Breast epithelium (tissue), 3 donors: ENCODE results near the gene OTOP2.

ENCODE experiments used
- POLR2A ChIP-seq: fragments of 450-650 bp; IDR thresholded peaks from one replicate; pipeline ENCODE4 v1.6.1; 2016; ENCODE audit warnings: antibody characterized with exemption, mild to moderate bottlenecking, moderate library complexity
- POLR2AphosphoS5 ChIP-seq, 3 donors: sonication (generic); formaldehyde crosslinking; IDR thresholded peaks; one replicate each; pipeline ENCODE4 v1.6.1; 2017; ENCODE audit warnings: antibody characterized with exemption in 3 of 3
- TF ChIP-seq, protein P1 (sequence below), 3 donors: fragments of 450-650 bp; IDR thresholded peaks; one replicate each; pipeline ENCODE4 v1.5.1; 2016 to 2017; ENCODE audit warnings: antibody characterized with exemption in 3 of 3, mild to moderate bottlenecking in 3 of 3, moderate library complexity in 3 of 3

DNA sequence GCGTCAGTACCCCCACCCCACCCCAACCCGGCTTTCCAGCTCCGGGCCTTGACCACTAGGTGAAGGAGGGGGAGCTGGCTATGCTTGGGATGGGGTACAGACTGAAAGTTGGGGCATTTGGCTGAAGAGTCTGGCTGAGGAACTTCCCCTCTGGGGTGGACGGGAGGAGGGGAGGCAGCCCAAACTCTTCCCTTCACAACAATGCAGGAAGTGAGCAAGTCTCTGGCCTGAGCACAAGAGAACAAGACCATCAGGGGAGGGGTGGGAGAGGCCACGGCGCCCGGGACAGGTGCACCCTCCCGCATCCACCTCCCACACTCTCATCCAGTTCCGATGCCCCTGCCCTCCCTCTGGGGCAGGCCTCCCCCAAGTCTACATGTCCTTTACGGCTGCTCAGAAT, 6.6 kb upstream of the OTOP2 start:
- TF ChIP-seq, protein P1, sequence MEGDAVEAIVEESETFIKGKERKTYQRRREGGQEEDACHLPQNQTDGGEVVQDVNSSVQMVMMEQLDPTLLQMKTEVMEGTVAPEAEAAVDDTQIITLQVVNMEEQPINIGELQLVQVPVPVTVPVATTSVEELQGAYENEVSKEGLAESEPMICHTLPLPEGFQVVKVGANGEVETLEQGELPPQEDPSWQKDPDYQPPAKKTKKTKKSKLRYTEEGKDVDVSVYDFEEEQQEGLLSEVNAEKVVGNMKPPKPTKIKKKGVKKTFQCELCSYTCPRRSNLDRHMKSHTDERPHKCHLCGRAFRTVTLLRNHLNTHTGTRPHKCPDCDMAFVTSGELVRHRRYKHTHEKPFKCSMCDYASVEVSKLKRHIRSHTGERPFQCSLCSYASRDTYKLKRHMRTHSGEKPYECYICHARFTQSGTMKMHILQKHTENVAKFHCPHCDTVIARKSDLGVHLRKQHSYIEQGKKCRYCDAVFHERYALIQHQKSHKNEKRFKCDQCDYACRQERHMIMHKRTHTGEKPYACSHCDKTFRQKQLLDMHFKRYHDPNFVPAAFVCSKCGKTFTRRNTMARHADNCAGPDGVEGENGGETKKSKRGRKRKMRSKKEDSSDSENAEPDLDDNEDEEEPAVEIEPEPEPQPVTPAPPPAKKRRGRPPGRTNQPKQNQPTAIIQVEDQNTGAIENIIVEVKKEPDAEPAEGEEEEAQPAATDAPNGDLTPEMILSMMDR (IDR thresholded peaks at IDR 0.05): no peak
- no peak for TF ChIP-seq POLR2AphosphoS5 (IDR thresholded peaks at IDR 0.05)
- no peak for TF ChIP-seq POLR2A
